ENCODE data around the gene PHTF2. TPM values are rescaled to one million over a fixed set of nuclear protein-coding genes. Genes with fewer than 3 reads are reported as not detected.

Gene PHTF2
- polyA plus RNA-seq, 3 donors, result 10.1 to 34.3 (median 10.3) TPM

- no peak overlapping the region for H2AFZ ChIP-seq (ENCODE audit: insufficient read depth, low read depth, low read length, poor library complexity, severe bottlenecking)
- peaks cover 18 to 30% of the 10 kb centered on the region in 2 donors for H3K36me3 Mint-ChIP-seq
- no peaks in the 10 kb centered on the region for H3K27me3 ChIP-seq (ENCODE audit: control insufficient read depth in 2 of 2, insufficient read depth in 2 of 2, low read length in 2 of 2)
- intact Hi-C loops (cut with micrococcal nuclease), result no loop called here
- peak overlapping the region in 1 of 7 donors; percentile 35 for H3K27ac Mint-ChIP-seq
- DNase-seq, result no peak
- peaks cover 28% of the 10 kb centered on the region for H3K79me2 ChIP-seq (ENCODE audit: insufficient read depth, low read length)
- no peak overlapping the region for H3K4me3 Mint-ChIP-seq
- H3K4me1 Mint-ChIP-seq, result peaks cover 15% of the 10 kb centered on the region
- no peak overlapping the region for H3K27ac ChIP-seq (ENCODE audit: low read depth in 1 of 2, low read length in 2 of 2)
- H3K9me3 Mint-ChIP-seq, result peaks cover 0 to 3% (median 0%) of the 10 kb centered on the region in 7 donors
- H3K4me3 ChIP-seq (replicated peaks in 1 of 3; ENCODE audit: low read depth in 2 of 3, low read length in 3 of 3), result no peak overlapping the region
- no peak overlapping the region for H3K9ac ChIP-seq (ENCODE audit: insufficient read depth, low read length, poor library complexity, severe bottlenecking)
- no peaks in the 10 kb centered on the region for H3K9me3 ChIP-seq (replicated peaks in 1 of 2; ENCODE audit: control insufficient read depth in 1 of 2, insufficient read depth in 1 of 2, low read length in 2 of 2)
- TF ChIP-seq CTCF (IDR thresholded peaks at IDR 0.05), result no peak
- H3K27me3 Mint-ChIP-seq (ENCODE audit: low read depth in 3 of 3), result peaks cover 0 to 2% (median 0%) of the 10 kb centered on the region in 3 donors
- no peaks in the 10 kb centered on the region for H3K4me1 ChIP-seq (ENCODE audit: control insufficient read depth in 1 of 2, insufficient read depth in 2 of 2, low read length in 2 of 2)
- H4K20me1 ChIP-seq (ENCODE audit: insufficient read depth, low read length), result peaks cover 27% of the 10 kb centered on the region
- no peak overlapping the region for H3K4me2 ChIP-seq (replicated peaks; ENCODE audit: extremely low read depth, low read length, poor library complexity, severe bottlenecking)
- 99% methylated on average over 4 of the region's 7 CpGs for WGBS (ENCODE audit: insufficient coverage)
- peaks cover 3 to 15% of the 10 kb centered on the region in 2 donors for H3K36me3 ChIP-seq (replicated peaks in 1 of 2; ENCODE audit: control insufficient read depth in 1 of 2, insufficient read depth in 2 of 2, low read length in 2 of 2)
Observed at GRCh38 chr7:77855371-77856083, 57.0 kb downstream of the PHTF2 start.

GRCh38 chr7:77858278-77858677 lies 59.7 kb downstream of the PHTF2 start:
- no peak for DNase-seq
- Histone ChIP-seq H3K4me3 (replicated peaks in 1 of 3; ENCODE audit: low read depth in 2 of 3, low read length in 3 of 3) (no peak overlapping the region), H2AFZ (ENCODE audit: insufficient read depth, low read depth, low read length, poor library complexity, severe bottlenecking) (no peak overlapping the region), H3K79me2 (ENCODE audit: insufficient read depth, low read length) (peaks cover 21% of the 10 kb centered on the region), H3K9me3 (replicated peaks in 1 of 2; ENCODE audit: control insufficient read depth in 1 of 2, insufficient read depth in 1 of 2, low read length in 2 of 2) (no peaks in the 10 kb centered on the region), H3K27ac (ENCODE audit: low read depth in 1 of 2, low read length in 2 of 2) (no peak overlapping the region), H4K20me1 (ENCODE audit: insufficient read depth, low read length) (peaks cover 27% of the 10 kb centered on the region), H3K36me3 (replicated peaks in 1 of 2; ENCODE audit: control insufficient read depth in 1 of 2, insufficient read depth in 2 of 2, low read length in 2 of 2) (peaks cover 3 to 15% of the 10 kb centered on the region in 2 donors), H3K4me1 (ENCODE audit: control insufficient read depth in 1 of 2, insufficient read depth in 2 of 2, low read length in 2 of 2) (no peaks in the 10 kb centered on the region), H3K4me2 (replicated peaks; ENCODE audit: extremely low read depth, low read length, poor library complexity, severe bottlenecking) (no peak overlapping the region), H3K27me3 (ENCODE audit: control insufficient read depth in 2 of 2, insufficient read depth in 2 of 2, low read length in 2 of 2) (no peaks in the 10 kb centered on the region), H3K9ac (ENCODE audit: insufficient read depth, low read length, poor library complexity, severe bottlenecking) (no peak overlapping the region)
- Mint-ChIP-seq H3K27ac (peak overlapping the region in 1 of 7 donors; percentile 64), H3K9me3 (peaks cover 0 to 3% (median 0%) of the 10 kb centered on the region in 7 donors), H3K4me1 (peaks cover 13% of the 10 kb centered on the region), H3K4me3 (no peak overlapping the region), H3K36me3 (peaks cover 14 to 23% of the 10 kb centered on the region in 2 donors), H3K27me3 (ENCODE audit: low read depth in 3 of 3) (peaks cover 0 to 2% (median 0%) of the 10 kb centered on the region in 3 donors)
- no peak for TF ChIP-seq CTCF (IDR thresholded peaks at IDR 0.05)
- 100% methylated on average over 1 of the region's 2 CpGs for WGBS (ENCODE audit: insufficient coverage)
- intact Hi-C loops (cut with micrococcal nuclease), result no loop called here

All from CD14-positive monocyte (primary cell).